NCI-H345 treated with DMSO at 0.1 percent for 48 hours (cell line): ENCODE results near the gene TRMT44.

ENCODE experiments used
- DNase-seq: peaks from one replicate; lab custom pipeline; 2025; ENCODE audit not compliant: unreplicated experiment; lab: John Stamatoyannopoulos, UW

The TRMT44 gene, protein sequence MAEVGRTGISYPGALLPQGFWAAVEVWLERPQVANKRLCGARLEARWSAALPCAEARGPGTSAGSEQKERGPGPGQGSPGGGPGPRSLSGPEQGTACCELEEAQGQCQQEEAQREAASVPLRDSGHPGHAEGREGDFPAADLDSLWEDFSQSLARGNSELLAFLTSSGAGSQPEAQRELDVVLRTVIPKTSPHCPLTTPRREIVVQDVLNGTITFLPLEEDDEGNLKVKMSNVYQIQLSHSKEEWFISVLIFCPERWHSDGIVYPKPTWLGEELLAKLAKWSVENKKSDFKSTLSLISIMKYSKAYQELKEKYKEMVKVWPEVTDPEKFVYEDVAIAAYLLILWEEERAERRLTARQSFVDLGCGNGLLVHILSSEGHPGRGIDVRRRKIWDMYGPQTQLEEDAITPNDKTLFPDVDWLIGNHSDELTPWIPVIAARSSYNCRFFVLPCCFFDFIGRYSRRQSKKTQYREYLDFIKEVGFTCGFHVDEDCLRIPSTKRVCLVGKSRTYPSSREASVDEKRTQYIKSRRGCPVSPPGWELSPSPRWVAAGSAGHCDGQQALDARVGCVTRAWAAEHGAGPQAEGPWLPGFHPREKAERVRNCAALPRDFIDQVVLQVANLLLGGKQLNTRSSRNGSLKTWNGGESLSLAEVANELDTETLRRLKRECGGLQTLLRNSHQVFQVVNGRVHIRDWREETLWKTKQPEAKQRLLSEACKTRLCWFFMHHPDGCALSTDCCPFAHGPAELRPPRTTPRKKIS

DNA sequence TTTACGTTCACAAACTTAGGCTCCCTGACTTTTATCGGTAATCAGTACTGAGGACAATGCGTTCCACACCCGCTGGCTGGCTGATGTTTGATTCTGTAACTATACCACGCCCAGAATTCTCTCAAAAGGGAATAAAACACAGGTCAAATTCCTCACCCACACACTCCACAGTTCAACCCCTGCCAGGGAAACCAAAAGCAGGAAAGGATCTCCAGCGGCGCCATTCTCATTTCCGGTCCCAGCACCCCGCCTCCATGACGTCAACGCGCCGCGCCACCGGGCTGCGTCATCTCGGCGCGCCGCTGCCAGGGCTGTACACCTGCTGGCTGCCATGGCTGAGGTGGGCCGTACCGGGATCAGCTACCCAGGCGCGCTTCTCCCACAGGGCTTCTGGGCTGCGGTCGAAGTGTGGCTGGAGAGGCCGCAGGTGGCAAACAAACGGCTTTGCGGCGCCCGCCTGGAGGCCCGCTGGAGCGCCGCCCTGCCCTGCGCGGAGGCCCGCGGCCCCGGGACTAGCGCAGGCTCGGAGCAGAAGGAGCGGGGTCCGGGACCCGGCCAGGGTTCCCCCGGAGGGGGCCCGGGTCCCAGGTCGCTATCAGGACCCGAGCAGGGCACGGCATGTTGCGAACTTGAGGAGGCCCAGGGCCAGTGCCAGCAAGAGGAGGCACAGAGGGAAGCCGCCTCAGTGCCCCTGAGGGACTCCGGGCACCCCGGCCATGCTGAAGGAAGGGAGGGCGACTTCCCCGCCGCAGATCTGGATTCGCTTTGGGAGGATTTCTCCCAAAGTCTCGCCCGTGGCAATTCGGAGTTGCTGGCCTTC, at the start of gene TRMT44, which contains the start of gene ACOX3:
Gene TRMT44, plus strand, starts transcription at position 286 of the 820 bp plus-strand sequence. Its CDS starts 46 bp downstream, at position 332.
Gene ACOX3, minus strand, starts transcription at position 232 of the 820 bp plus-strand sequence. CDS start 24,202 bp downstream, outside the sequence.
- peak; percentile 44 for DNase-seq

DNA sequence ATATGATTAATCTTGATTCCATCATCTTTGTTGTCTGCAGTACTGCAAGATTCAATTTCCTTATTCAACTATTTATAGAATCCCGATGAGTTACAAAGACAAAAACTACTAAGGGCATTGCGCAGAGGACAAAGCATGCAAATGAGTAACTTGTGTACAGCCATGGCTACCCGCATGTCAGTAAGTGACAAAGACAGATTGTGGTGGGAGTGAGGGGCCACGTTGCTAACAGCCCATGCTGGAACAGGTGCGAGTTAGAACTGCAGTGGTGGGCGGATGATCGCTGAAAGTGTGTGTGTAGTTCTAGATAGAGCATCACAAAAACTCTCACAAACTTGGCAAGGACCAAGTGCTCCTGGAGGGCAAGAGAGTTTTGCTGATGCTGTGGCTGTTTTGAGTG, 49.5 kb upstream of the TRMT44 start:
- no peak for DNase-seq

DNA sequence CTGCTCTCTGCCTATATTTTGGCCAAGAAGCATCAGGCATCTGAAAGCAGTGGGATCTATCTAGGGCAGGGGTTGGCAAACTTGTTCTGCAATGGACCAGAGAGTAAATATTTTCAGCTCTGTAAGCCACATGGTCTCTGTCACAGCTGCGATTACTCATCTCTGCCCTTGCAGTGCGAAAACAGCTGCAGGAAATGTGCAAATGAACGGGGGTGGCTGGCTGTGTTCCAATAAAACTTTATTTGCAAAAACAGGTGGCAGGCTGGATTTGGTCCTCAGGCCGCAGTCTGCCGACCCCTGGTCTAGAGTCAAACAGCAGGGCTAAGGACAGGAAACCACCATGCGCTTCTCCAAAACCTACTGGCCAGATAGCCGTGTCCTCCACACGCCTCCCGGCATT, 48.6 kb upstream of the TRMT44 start:
- DNase-seq: no peak

DNA sequence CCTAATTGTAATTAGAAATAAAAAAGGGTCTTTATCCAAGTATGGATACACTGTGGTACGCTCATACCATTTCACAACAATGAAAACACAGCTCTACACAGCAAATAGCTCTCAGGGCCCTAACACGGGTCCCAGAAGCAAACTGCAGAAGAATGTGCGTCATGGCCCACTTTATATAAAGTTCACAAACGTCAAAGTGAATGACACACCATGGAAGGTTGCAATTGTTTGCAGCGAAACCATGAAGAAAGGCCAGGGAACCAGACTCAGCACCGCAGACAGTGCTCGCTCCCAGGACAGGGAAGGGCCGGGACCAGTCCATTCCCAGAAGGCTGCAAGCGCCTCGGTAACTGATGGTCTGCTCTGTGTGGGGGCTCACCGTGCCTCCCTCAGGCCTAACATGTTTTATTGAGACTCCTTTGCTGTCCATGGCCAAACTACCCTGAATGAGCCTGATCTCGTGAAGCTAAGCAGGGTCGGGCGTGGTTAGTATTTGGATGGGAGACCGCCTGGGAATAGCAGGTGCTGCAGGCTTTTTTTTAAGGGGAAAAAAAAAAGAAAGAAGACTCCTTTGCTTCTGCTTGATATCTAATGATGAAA, 47.9 kb upstream of the TRMT44 start:
- DNase-seq: no peak

DNA sequence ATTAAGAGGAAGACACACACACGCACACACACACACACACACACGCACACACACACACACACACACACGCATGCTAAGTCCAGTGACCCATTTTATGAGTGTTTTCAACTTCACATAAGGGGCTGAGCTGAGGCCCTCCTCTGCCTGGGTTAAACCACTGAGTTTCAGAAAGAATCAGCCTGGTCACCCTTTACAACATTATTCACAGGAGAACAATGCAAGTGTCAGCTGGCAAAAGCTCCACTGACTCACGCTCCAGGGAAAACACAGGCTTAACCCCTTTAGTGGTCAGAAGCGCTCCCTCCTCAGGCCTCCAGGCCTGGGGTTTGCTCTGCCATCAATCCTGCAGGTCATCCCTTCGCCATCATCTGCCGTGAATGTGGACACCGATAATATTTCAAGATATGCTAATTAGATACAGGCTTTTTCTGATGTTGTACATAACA, 47.0 kb upstream of the TRMT44 start:
- no peak for DNase-seq

DNA sequence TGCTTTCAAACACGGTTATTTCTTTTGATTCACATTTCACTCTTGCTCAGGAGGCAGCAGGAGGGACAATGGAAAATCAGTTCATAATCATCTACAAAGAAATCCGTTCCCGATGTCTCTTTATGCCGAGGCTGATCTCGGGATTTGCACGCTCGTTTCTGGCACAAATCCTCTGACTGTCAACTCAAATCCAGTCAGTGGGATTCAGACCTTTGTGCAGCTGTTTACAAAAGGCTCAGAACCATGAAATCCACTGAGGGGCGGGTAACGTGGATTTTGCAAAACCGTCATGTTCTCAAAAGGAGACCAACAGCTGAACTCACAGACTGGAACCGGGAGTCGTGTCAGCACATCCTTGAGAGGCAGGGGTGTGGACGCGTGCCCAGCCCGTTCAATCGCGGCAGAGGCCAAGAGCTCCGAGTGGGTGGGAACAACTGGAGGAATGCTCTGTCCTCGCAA, 46.5 kb upstream of the TRMT44 start:
- DNase-seq: peak; percentile 28

DNA sequence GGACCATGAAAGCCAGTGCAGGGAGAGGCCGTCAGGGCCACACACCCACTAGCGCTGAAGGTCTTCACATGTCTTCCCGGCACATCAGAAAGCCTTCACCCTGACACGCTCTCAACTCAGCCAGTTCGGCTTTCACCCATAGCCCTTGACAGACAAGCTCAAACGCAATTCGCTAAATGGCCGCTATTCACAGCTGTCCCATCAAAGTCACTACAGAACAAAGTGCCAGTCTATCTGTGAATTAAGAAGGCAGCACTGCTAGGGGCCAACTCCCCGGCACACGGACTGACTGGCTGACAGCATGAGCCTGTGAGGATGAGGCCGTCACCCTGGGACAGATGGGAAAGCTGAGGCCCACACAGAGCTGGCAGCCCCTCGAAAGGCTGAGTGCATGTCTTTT, 45.8 kb upstream of the TRMT44 start:
- no peak for DNase-seq

DNA sequence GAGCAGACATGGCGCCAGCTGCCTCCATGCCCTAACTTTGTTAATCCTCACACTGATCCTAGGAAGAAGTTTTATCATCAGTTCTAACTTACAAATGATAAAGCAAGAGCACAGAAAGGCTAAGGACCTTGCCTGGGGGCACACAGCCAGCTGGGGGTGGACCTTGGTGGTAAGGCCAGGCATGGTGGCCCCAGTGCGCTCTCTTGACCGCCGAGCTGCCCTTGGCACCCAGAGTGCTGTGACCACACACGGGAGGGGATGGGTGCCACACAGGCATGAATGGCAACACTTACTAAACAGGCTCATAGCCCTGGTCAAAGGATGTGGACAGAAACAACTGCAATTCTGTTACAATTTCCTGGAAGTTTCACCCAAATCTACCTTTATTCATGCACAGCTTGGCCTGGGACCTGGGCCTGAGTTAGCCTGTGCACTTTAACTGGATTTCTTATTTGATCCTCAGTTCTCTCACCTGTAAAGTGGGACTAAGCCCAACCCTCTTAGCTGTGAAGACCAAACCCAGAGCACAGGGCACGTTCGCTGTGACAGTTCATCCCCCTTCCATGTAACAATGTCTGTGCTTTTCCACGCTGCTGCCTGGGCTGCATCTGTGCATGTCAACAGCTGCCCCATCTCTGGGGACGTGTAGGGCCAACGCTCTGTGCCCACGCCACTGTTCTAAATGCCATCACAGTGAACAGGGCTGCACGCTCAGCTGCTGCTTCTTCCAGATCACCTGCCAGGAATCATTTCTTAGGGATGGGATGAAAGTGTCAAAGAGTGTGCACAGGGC, 44.9 kb upstream of the TRMT44 start:
- DNase-seq: no peak

DNA sequence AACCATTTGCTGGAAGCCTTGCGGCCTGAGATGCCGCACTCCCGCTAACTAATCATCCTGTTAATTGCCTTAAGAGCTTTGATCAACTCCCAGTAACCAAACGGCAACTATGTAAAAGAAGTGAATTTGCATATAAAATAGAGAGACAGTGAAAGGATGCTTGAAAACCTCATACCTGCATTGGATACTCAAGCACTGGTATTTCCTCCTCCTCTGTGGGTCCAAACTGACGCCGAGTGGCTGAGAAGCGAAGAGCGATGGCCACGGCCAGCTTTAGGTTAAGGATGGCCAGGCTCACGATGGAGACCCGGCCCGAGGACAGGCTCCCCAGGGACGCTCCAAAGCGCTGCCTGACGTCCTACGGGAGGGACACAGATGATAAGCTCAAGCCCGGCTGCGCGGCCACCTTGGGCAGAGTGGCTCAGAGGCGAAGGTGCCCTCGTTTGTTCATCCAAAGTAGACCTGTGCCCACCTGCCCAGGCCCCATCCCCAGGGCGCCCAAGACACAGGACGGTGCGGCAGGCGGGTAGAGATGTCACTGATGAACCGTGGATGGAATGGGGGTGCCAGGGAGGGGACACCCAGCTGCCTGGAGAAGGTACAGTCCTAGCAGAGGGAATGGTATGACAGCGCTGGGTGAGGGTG, 43.7 kb upstream of the TRMT44 start:
- no peak for DNase-seq

DNA sequence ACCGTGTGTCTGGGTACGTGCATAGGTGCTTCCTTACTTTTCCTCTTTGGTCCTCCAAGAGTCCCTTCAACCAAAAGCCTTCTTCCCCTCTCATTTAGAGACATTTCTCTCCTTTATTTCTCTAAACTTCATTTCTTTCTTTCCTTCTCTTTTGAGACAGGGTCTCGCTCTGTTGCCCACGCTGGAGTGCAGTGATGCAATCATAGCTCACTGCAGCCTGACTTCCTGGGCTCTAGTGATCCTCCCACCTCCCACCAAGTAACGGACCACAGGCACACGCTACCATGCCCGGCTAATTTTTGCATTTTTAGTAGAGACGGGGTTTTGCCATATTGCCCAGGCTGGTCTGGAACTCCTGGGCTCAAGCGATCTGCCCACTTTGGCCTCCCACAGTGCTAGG, 42.2 kb upstream of the TRMT44 start:
- DNase-seq: no peak

DNA sequence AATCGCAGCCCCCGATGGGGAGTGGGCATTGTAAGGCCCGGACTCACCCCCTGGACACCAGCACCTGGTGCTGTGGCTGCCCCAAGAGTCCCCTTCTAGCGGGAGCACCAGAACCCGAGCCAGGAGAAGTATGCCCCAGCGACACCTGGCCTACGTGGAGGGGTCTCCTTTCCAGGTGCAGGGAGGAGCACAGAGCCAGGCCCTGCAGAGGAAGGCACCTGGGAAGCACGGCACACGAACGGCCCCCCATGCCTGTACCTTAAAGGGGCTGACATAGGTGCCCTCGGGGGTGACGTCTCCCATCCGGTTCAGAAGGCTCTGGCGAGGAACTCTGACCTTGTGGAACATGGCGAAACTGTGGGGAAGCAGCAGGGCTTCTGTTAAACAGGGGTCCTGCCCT, 41.3 kb upstream of the TRMT44 start:
- DNase-seq: no peak

DNA sequence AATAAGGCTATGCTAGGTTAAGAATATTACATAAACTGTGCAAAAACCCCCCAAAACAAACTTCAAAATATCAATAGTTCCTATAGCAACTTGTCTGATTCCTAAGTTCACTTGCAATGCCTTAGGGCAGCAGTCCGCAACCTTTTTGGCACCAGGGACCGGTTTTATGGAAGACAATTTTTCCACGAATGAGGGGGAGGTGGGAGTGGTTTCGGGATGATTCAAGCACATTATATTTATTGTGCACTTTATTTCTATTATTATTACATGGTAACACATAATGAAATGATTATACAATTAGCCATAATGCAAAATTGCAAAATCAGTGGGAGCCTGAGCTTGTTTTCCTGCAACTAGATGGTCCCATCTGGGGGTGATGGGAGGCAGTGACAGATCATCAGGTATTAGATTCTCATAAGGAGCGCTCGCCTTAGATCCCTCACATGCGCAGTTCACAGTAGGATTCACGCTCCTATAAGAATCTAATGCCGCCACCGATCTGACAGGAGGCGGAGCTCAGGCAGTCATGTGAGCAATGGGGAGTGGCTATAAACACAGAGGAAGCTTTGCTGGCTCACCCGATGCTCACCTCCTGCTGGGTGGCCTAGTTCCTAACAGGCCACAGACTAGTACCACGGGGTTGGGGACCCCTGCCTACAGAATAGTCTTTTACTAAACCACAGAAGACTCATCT, 39.8 kb upstream of the TRMT44 start:
- no peak for DNase-seq

DNA sequence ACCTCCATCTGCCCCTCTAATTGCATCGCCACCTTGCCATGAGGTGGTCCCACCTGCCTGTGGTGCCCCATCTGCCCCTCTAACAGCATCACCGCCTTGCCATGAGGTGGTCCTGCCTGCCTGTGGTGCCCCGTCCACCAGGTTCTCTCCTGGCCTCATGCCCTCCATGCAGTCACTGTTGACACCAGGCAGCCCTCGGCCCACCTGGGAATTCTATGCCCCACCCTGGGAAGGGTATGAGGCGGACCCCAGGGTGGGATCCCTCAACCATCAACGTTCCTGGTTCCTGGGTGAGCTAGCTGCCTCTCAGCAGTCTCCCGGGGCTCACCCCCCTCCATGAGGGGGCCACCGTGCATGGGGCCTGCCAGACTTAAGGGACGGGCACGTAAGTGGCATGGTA, 38.9 kb upstream of the TRMT44 start:
- DNase-seq: no peak

DNA sequence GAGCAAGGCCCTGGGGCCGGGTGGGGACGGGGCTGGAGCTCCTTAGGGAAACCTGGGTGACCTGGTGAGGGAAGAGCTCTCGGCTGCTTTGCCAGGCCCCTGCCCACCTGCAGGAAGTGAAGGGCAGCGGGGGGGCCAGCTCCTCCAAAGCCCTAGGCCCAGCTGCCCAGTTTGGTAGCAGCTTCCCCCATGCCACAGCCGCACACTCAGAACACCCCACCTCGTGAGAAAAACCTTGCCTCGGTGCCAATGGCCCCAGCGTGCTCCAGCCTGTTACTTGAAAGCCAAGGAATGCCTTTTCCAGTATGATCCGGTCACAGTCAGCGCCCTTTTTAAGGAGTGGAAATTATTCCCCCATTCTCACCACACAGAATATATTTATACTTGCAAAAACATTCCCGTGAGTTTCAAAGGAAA, 38.4 kb upstream of the TRMT44 start:
- DNase-seq: no peak

DNA sequence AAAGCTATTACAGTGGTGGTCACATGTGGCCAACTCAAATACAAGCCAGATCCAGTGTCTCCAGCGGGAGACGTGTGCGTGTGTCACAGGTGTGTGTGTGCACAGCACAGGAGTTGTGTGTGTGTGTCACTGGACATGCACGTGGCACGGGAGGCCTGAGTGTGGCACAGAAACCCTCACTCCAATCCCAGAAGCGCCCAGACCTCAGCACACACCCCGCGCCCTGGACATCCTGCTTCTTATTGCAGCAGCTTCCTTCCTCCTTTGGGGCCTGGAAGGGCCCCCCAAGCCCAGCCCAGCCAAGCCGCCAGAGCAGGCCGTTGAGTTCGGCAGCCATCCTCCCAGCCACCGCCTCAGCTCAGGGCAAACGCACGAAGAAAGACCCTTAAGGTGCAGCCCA, 37.9 kb upstream of the TRMT44 start:
- no peak for DNase-seq

DNA sequence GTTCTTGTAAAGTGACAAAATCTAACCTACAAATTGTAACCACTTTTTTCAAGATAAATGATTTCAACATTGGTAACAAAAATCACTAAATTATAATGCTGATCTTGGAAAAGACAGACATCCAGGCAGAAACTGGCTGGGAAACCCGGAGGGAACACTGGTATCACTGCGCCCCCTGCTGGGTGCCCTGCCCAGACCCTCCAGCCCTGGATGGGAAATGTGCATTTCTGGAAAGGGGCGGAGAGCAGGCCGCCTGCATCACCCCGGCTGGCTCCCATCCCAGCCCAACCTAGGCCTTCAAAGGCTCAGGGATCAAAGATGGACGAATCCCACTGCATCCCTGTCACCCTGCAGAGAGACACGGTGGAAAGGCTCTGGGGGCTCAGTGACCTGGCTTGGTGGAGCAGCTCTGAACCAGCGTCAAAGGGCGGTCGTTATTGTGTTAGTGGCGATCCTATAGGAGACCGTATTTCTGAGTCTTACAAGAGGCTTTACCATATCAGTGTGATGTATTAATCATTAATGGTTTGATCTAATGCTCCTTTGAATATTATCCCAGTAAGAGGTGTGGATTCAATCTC, 37.3 kb upstream of the TRMT44 start:
- no peak for DNase-seq

DNA sequence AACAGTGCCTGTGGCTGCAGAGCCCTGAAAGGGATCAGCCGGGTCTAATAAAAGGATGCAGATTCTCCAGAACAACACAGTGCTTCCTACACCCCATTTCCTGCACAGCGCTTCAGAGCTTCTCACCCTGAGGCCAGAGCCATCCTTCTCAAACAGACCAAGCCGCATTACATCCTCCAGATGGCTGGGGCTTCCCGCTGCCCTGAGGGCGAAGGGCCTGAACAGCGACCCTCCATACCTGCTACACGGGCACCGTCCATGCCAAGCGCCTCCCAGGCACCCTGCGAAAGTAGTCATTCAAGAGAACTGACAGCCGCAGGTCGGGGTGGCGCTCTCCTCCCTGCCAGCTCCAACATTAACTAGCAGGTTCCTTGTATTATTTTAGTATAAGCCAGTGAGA, 36.6 kb upstream of the TRMT44 start:
- DNase-seq: no peak

DNA sequence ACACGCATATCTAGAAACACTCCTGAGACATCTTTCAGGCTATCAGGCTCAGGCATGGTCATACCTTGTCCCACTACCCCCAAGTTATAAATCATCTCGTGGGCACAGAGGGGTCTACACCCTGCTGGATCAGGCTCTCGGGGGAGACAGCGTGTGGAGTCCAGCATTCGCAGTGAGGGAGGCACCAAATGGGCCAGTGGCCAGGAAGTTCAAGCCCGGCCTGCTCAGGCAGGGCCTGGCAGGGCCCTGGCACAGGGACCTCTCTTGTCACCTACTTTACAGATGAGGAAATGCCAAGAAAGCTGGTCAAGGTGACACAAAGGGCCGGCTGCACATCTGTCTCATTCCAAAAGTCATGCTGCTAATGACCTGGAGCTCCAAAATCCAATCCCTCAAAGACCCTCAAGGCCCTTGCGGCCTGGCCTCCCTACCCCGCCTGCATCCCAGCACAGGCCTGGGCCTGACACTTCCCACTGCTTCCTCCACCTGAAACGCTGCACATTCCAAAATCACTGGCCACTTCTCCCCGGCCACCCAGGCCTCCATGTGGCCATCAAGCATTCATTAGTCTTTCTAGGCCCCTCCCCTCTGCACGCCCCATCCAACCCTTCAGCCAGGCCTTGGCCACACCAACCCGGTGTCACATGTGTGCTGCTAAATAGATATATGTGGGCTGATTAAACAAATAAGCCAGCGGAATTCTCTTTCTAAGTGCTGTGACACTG, 35.6 kb upstream of the TRMT44 start:
- DNase-seq: no peak
